Endothelial cell (in vitro differentiated cells): Measurements from ENCODE around the gene SELE. TPM values are rescaled to one million over a fixed set of nuclear protein-coding genes. Genes with fewer than 3 reads are reported as not detected.

Source experiments
- DNase-seq: peaks from one replicate; pipeline ENCODE4 v3.0.0; 2021; ENCODE audit warnings: low spot score
- H3K27ac Mint-ChIP-seq: one replicate; pipeline ENCODE4 v1.8.0; 2021; ENCODE audit warnings: mixed read lengths, inconsistent platforms; ENCODE audit not compliant: unreplicated experiment
- H3K27me3 Mint-ChIP-seq: one replicate; pipeline ENCODE4 v1.8.0; 2021; ENCODE audit warnings: mild to moderate bottlenecking, moderate library complexity, mixed read lengths, inconsistent platforms; ENCODE audit not compliant: unreplicated experiment
- H3K36me3 Mint-ChIP-seq: one replicate; pipeline ENCODE4 v1.8.0; 2021; ENCODE audit warnings: mild to moderate bottlenecking, low read depth, mixed read lengths, inconsistent platforms; ENCODE audit not compliant: unreplicated experiment
- H3K4me1 Mint-ChIP-seq: one replicate; pipeline ENCODE4 v1.8.0; 2021; ENCODE audit warnings: mild to moderate bottlenecking, mixed read lengths, inconsistent platforms; ENCODE audit not compliant: unreplicated experiment
- H3K4me3 Mint-ChIP-seq: one replicate; pipeline ENCODE4 v1.8.0; 2021; ENCODE audit warnings: mild to moderate bottlenecking, mixed read lengths, inconsistent platforms; ENCODE audit not compliant: unreplicated experiment
- H3K9me3 Mint-ChIP-seq: one replicate; pipeline ENCODE4 v1.8.0; 2021; ENCODE audit warnings: mixed read lengths, inconsistent platforms; ENCODE audit not compliant: unreplicated experiment
- total RNA-seq: library from RNA; stranded (reverse); fragmentation: NEBNext Ultra II Directional; extraction: Animal tissue kit (Norgen Biotek cat#: 25700); gene quantifications from one replicate; pipeline ENCODE4 v1.2.1, GENCODE V29; 2021; ENCODE audit not compliant: unreplicated experiment
- TF ChIP-seq, protein P1 (sequence below): fragments of 200-600 bp; sonication (generic); IDR thresholded peaks from one replicate; pipeline ENCODE4 v1.5.0; 2021; ENCODE audit warnings: antibody characterized with exemption; ENCODE audit not compliant: unreplicated experiment

The SELE gene
- total RNA-seq, 1 donor from 2014 or later, result 14.3 TPM

DNA sequence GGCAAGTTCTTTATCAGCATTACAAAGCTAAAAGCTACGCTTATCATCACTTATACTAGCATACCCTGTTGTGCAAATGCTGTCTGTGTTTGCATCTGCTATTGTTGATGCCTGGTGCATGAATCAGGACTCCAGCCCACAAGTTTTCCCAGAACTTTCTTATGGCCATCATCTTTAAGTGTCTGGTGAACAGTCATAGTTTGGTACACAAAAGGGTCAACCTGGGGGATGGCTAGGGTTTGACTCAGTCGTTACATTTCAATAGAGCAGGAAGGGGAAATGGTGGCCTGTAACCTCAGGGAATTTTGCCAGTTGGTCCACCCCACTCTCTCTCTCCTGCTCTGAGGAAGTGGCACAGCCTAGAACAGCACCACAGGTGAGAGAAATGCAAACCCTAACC, 57.9 kb downstream of the SELE start:
- TF ChIP-seq, protein P1, sequence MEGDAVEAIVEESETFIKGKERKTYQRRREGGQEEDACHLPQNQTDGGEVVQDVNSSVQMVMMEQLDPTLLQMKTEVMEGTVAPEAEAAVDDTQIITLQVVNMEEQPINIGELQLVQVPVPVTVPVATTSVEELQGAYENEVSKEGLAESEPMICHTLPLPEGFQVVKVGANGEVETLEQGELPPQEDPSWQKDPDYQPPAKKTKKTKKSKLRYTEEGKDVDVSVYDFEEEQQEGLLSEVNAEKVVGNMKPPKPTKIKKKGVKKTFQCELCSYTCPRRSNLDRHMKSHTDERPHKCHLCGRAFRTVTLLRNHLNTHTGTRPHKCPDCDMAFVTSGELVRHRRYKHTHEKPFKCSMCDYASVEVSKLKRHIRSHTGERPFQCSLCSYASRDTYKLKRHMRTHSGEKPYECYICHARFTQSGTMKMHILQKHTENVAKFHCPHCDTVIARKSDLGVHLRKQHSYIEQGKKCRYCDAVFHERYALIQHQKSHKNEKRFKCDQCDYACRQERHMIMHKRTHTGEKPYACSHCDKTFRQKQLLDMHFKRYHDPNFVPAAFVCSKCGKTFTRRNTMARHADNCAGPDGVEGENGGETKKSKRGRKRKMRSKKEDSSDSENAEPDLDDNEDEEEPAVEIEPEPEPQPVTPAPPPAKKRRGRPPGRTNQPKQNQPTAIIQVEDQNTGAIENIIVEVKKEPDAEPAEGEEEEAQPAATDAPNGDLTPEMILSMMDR, result no peak
- Mint-ChIP-seq H3K27ac (no peak overlapping the region), H3K27me3 (no peaks in the 10 kb centered on the region), H3K9me3 (no peaks in the 10 kb centered on the region), H3K4me3 (no peak overlapping the region), H3K4me1 (peaks cover 9% of the 10 kb centered on the region), H3K36me3 (no peaks in the 10 kb centered on the region)
- no peak for DNase-seq

Other genes with a start within 250 kb of the SELE start
- 6.1 TPM for gene SLC19A2, start 248.1 kb downstream of the SELE start, total RNA-seq
- not detected for gene F5, start 147.6 kb downstream of the SELE start, total RNA-seq
- 0.21 TPM for gene SELP, start 104.0 kb downstream of the SELE start, total RNA-seq
- 0.82 TPM for gene SELL, start 22.5 kb downstream of the SELE start, total RNA-seq
- 7.0 TPM for gene METTL18, start 60.8 kb upstream of the SELE start, total RNA-seq
- 19.2 TPM for gene SCYL3, start 159.8 kb upstream of the SELE start, total RNA-seq